ENCODE data around the gene SGO2.
"Not testable (repeated sequence)": the region's sequence is repeated elsewhere in the genome, so short reads cannot be mapped to it uniquely, and the experiment has no call there.

Gene SGO2

GRCh38 chr2:200538139-200538538, 12.1 kb downstream of the SGO2 start:
- no peaks in the 10 kb centered on the region for H3K9me3 ChIP-seq (ENCODE audit: control insufficient read depth, low read length)
- H2BK120ac ChIP-seq (ENCODE audit: low read depth, low read length), result no peak overlapping the region
- no peak overlapping the region for H2BK12ac ChIP-seq (ENCODE audit: low read length in 2 of 2)
- H3K79me1 ChIP-seq (replicated peaks; ENCODE audit: low read length, poor library complexity, severe bottlenecking), result peaks cover 6% of the 10 kb centered on the region
- H3K18ac ChIP-seq (ENCODE audit: low read depth in 1 of 2, low read length in 2 of 2), result no peak overlapping the region
- DNase-seq, result no peak
- H3K27ac ChIP-seq (ENCODE audit: low read length, poor library complexity, severe bottlenecking), result no peak overlapping the region
- H4K91ac ChIP-seq (ENCODE audit: low read length), result no peak overlapping the region
- 100% methylated on average over 1 of the region's 1 CpG for WGBS
- no peak overlapping the region for H2BK15ac ChIP-seq (ENCODE audit: low read depth, poor library complexity, severe bottlenecking)
- H2BK5ac ChIP-seq (ENCODE audit: low read depth, low read length, poor library complexity, severe bottlenecking), result no peak overlapping the region
- H3K23ac ChIP-seq (ENCODE audit: low read length in 2 of 2), result no peak overlapping the region
- no peaks in the 10 kb centered on the region for H3K4me1 ChIP-seq (ENCODE audit: control insufficient read depth, insufficient read depth, low read depth, low read length)
- H3K4me2 ChIP-seq (ENCODE audit: low read length, poor library complexity, severe bottlenecking), result no peak overlapping the region
- no peak overlapping the region for H3K4me3 ChIP-seq (ENCODE audit: insufficient read depth in 1 of 2, low read depth in 1 of 2, low read length in 2 of 2)
- no peak overlapping the region for H3K9ac ChIP-seq (ENCODE audit: low read length)
- no peak overlapping the region for H3K14ac ChIP-seq (ENCODE audit: low read length in 2 of 2)
- H2AK5ac ChIP-seq (ENCODE audit: low read length, severe bottlenecking), result no peak overlapping the region
- no peak overlapping the region for H4K8ac ChIP-seq (ENCODE audit: low read length)
- H3K4ac ChIP-seq (ENCODE audit: low read depth in 1 of 2, low read length in 2 of 2), result no peak overlapping the region
- H3K27me3 ChIP-seq (ENCODE audit: control insufficient read depth in 1 of 2, insufficient read depth in 1 of 2, low read length in 2 of 2), result no peaks in the 10 kb centered on the region
- H3K36me3 ChIP-seq (ENCODE audit: control insufficient read depth in 1 of 2, insufficient read depth in 2 of 2, low read depth in 1 of 2, low read length in 2 of 2), result peaks cover 0 to 25% of the 10 kb centered on the region in 2 experiments
- H2AFZ ChIP-seq (ENCODE audit: low read depth, low read length), result no peak overlapping the region

DNA sequence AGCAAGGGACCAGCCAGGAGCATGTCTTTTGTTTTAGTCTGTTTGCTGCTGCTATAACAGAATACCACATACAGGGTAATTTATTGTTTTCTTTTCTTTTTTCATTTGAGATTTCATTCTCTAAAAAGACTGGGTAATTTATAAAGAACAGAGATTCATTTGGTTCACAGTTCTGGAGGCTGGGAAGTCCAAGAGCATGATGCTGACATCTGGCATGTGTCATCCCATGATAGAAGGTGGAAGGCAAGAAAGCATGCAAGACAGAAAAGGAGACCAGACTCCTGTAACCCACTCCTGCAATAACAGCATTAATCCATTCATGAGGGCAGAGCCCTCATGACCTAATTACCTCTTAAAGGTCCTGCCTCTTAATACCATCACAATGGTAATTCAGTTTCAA, 14.8 kb downstream of the SGO2 start:
- H2BK15ac ChIP-seq (ENCODE audit: low read depth, poor library complexity, severe bottlenecking), result no peak overlapping the region

GRCh38 chr2:200566596-200566995, 40.6 kb downstream of the SGO2 start:
- not testable (repeated sequence) for H3K27me3 ChIP-seq (ENCODE audit: control insufficient read depth in 1 of 2, insufficient read depth in 1 of 2, low read length in 2 of 2); H2BK5ac ChIP-seq (ENCODE audit: low read depth, low read length, poor library complexity, severe bottlenecking); H2AK5ac ChIP-seq (ENCODE audit: low read length, severe bottlenecking); H3K9ac ChIP-seq (ENCODE audit: low read length); H3K4me1 ChIP-seq (ENCODE audit: control insufficient read depth, insufficient read depth, low read depth, low read length); H2AFZ ChIP-seq (ENCODE audit: low read depth, low read length); H2BK15ac ChIP-seq (ENCODE audit: low read depth, poor library complexity, severe bottlenecking); H3K23ac ChIP-seq (ENCODE audit: low read length in 2 of 2); H3K9me3 ChIP-seq (ENCODE audit: control insufficient read depth, low read length); H4K8ac ChIP-seq (ENCODE audit: low read length); H2BK120ac ChIP-seq (ENCODE audit: low read depth, low read length); H3K4me3 ChIP-seq (ENCODE audit: insufficient read depth in 1 of 2, low read depth in 1 of 2, low read length in 2 of 2); H2BK12ac ChIP-seq (ENCODE audit: low read length in 2 of 2); H3K14ac ChIP-seq (ENCODE audit: low read length in 2 of 2); H3K27ac ChIP-seq (ENCODE audit: low read length, poor library complexity, severe bottlenecking); DNase-seq; H3K18ac ChIP-seq (ENCODE audit: low read depth in 1 of 2, low read length in 2 of 2); H3K36me3 ChIP-seq (ENCODE audit: control insufficient read depth in 1 of 2, insufficient read depth in 2 of 2, low read depth in 1 of 2, low read length in 2 of 2); H3K4me2 ChIP-seq (ENCODE audit: low read length, poor library complexity, severe bottlenecking); H4K91ac ChIP-seq (ENCODE audit: low read length); H3K4ac ChIP-seq (ENCODE audit: low read depth in 1 of 2, low read length in 2 of 2)
- H3K79me1 ChIP-seq (replicated peaks; ENCODE audit: low read length, poor library complexity, severe bottlenecking), result peaks cover 13% of the 10 kb centered on the region
- 93% methylated on average over 12 of the region's 12 CpGs for WGBS

More for the DNA sequence above, 14.8 kb downstream of the SGO2 start:
- Histone ChIP-seq H3K4me1 (ENCODE audit: control insufficient read depth, insufficient read depth, low read depth, low read length) (no peaks in the 10 kb centered on the region), H2BK12ac (ENCODE audit: low read length in 2 of 2) (no peak overlapping the region), H3K27ac (ENCODE audit: low read length, poor library complexity, severe bottlenecking) (no peak overlapping the region), H3K9me3 (ENCODE audit: control insufficient read depth, low read length) (no peaks in the 10 kb centered on the region), H2BK120ac (ENCODE audit: low read depth, low read length) (no peak overlapping the region), H3K9ac (ENCODE audit: low read length) (no peak overlapping the region), H3K4me2 (ENCODE audit: low read length, poor library complexity, severe bottlenecking) (no peak overlapping the region), H2BK5ac (ENCODE audit: low read depth, low read length, poor library complexity, severe bottlenecking) (no peak overlapping the region), H2AFZ (ENCODE audit: low read depth, low read length) (no peak overlapping the region), H4K8ac (ENCODE audit: low read length) (no peak overlapping the region), H3K18ac (ENCODE audit: low read depth in 1 of 2, low read length in 2 of 2) (no peak overlapping the region), H3K27me3 (ENCODE audit: control insufficient read depth in 1 of 2, insufficient read depth in 1 of 2, low read length in 2 of 2) (no peaks in the 10 kb centered on the region), H3K36me3 (ENCODE audit: control insufficient read depth in 1 of 2, insufficient read depth in 2 of 2, low read depth in 1 of 2, low read length in 2 of 2) (peaks cover 0 to 31% of the 10 kb centered on the region in 2 experiments), H3K23ac (ENCODE audit: low read length in 2 of 2) (no peak overlapping the region), H4K91ac (ENCODE audit: low read length) (no peak overlapping the region), H3K79me1 (replicated peaks; ENCODE audit: low read length, poor library complexity, severe bottlenecking) (peaks cover 4% of the 10 kb centered on the region), H3K4me3 (ENCODE audit: insufficient read depth in 1 of 2, low read depth in 1 of 2, low read length in 2 of 2) (no peak overlapping the region), H3K4ac (ENCODE audit: low read depth in 1 of 2, low read length in 2 of 2) (no peak overlapping the region), H3K14ac (ENCODE audit: low read length in 2 of 2) (no peak overlapping the region), H2AK5ac (ENCODE audit: low read length, severe bottlenecking) (no peak overlapping the region)
- DNase-seq, result no peak

DNA sequence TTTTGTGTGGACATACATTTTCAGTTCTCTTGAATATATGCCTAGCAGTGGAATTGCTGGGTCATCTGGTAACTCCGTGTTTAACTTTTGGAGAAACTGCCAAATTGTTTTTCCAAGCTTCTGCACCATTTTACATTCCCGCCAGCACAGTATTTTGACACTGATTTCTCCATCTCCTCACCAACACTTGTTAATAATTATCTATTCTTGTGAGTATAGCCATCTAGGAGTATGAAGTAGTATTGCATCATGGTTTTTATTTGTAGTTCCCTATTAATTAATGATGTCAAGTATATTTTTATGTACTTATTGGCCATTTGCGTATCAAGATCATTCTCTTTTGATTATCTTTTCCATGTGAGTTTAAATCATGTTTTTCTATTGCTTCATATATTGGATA, 41.9 kb downstream of the SGO2 start:
- H3K23ac ChIP-seq (ENCODE audit: low read length in 2 of 2), result no peak overlapping the region
- no peak overlapping the region for H2BK15ac ChIP-seq (ENCODE audit: low read depth, poor library complexity, severe bottlenecking)
- H3K4me2 ChIP-seq (ENCODE audit: low read length, poor library complexity, severe bottlenecking), result no peak overlapping the region
- no peak overlapping the region for H3K9ac ChIP-seq (ENCODE audit: low read length)
- no peak overlapping the region for H2BK5ac ChIP-seq (ENCODE audit: low read depth, low read length, poor library complexity, severe bottlenecking)
- H3K4me1 ChIP-seq (ENCODE audit: control insufficient read depth, insufficient read depth, low read depth, low read length), result no peaks in the 10 kb centered on the region
- no peak overlapping the region for H3K4me3 ChIP-seq (ENCODE audit: insufficient read depth in 1 of 2, low read depth in 1 of 2, low read length in 2 of 2)
- no peak overlapping the region for H2AFZ ChIP-seq (ENCODE audit: low read depth, low read length)
- no peak overlapping the region for H3K18ac ChIP-seq (ENCODE audit: low read depth in 1 of 2, low read length in 2 of 2)
- no peak overlapping the region for H3K14ac ChIP-seq (ENCODE audit: low read length in 2 of 2)
- no peak overlapping the region for H3K4ac ChIP-seq (ENCODE audit: low read depth in 1 of 2, low read length in 2 of 2)
- 100% methylated on average over 1 of the region's 3 CpGs for WGBS
- no peak overlapping the region for H4K8ac ChIP-seq (ENCODE audit: low read length)
- no peaks in the 10 kb centered on the region for H3K36me3 ChIP-seq (ENCODE audit: control insufficient read depth in 1 of 2, insufficient read depth in 2 of 2, low read depth in 1 of 2, low read length in 2 of 2)
- no peak overlapping the region for H2AK5ac ChIP-seq (ENCODE audit: low read length, severe bottlenecking)
- no peak overlapping the region for H4K91ac ChIP-seq (ENCODE audit: low read length)
- no peak overlapping the region for H3K27ac ChIP-seq (ENCODE audit: low read length, poor library complexity, severe bottlenecking)
- H2BK120ac ChIP-seq (ENCODE audit: low read depth, low read length), result no peak overlapping the region
- peaks cover 13% of the 10 kb centered on the region for H3K79me1 ChIP-seq (replicated peaks; ENCODE audit: low read length, poor library complexity, severe bottlenecking)
- H3K27me3 ChIP-seq (ENCODE audit: control insufficient read depth in 1 of 2, insufficient read depth in 1 of 2, low read length in 2 of 2), result no peaks in the 10 kb centered on the region
- no peak overlapping the region for H2BK12ac ChIP-seq (ENCODE audit: low read length in 2 of 2)
- no peak for DNase-seq
- no peaks in the 10 kb centered on the region for H3K9me3 ChIP-seq (ENCODE audit: control insufficient read depth, low read length)
